Brain microvascular endothelial cell (primary cell): ENCODE data around the gene KCNK16.

Source experiments
- DNase-seq: peaks from one replicate; pipeline ENCODE4 v3.0.0-alpha.2; 2020
- H3K27ac ChIP-seq: fragments of 250-450 bp; sonication (Bioruptor Pico); 2 replicates; pipeline ENCODE4 v1.5.1; 2020; ENCODE audit warnings: mild to moderate bottlenecking, moderate library complexity
- H3K27me3 ChIP-seq: fragments of 250-450 bp; sonication (Bioruptor Pico); replicated peaks from 2 replicates; pipeline ENCODE4 v1.5.1; 2020; ENCODE audit warnings: mild to moderate bottlenecking
- H3K36me3 ChIP-seq: fragments of 250-450 bp; sonication (Bioruptor Pico); replicated peaks from 2 replicates; pipeline ENCODE4 v1.5.1; 2020; ENCODE audit warnings: mild to moderate bottlenecking
- H3K4me3 ChIP-seq: 2 replicates; pipeline ENCODE4 v1.5.1; 2011; ENCODE audit warnings: low read depth, mild to moderate bottlenecking, control low read depth, low read length, moderate library complexity
- CTCF ChIP-seq: IDR thresholded peaks from 2 replicates; pipeline ENCODE4 v1.5.1; 2011; ENCODE audit warnings: low read depth, mild to moderate bottlenecking, moderate library complexity, low read length, control low read depth, inconsistent platforms; ENCODE audit errors: missing control alignments
- in situ Hi-C: cut with HindIII; loops from 2 replicates; pipeline ENCODE4 v1.10.0; 2017; ENCODE audit warnings: low sequenced_read_pairs, low pct_ligation_motif_present

Gene KCNK16

GRCh38 chr6:39357998-39358686 is 35.6 kb upstream of the KCNK16 start:
- no peak for TF ChIP-seq CTCF
- H3K27ac ChIP-seq: no peak overlapping the region
- no peak overlapping the region for H3K4me3 ChIP-seq
- in situ Hi-C loops: no loop called here
- no peaks in the 10 kb centered on the region for H3K27me3 ChIP-seq
- no peaks in the 10 kb centered on the region for H3K36me3 ChIP-seq
- peak; percentile 62 for DNase-seq

GRCh38 chr6:39353698-39354315 is 31.3 kb upstream of the KCNK16 start:
- Histone ChIP-seq H3K4me3 (no peak overlapping the region), H3K27me3 (no peaks in the 10 kb centered on the region), H3K27ac (no peak overlapping the region), H3K36me3 (no peaks in the 10 kb centered on the region)
- TF ChIP-seq CTCF: no peak
- no peak for DNase-seq
- in situ Hi-C loops: no loop called here

GRCh38 chr6:39350723-39351505 is 28.4 kb upstream of the KCNK16 start:
- H3K27ac ChIP-seq: no peak overlapping the region
- no peaks in the 10 kb centered on the region for H3K27me3 ChIP-seq
- no peak overlapping the region for H3K4me3 ChIP-seq
- in situ Hi-C loops: no loop called here
- DNase-seq: no peak
- TF ChIP-seq CTCF: no peak
- H3K36me3 ChIP-seq: no peaks in the 10 kb centered on the region

- Histone ChIP-seq H3K27ac (no peak overlapping the region), H3K36me3 (no peaks in the 10 kb centered on the region), H3K4me3 (no peak overlapping the region), H3K27me3 (no peaks in the 10 kb centered on the region)
- no peak for TF ChIP-seq CTCF
- in situ Hi-C loops: no loop called here
- no peak for DNase-seq
Measured at GRCh38 chr6:39348740-39349139, 26.2 kb upstream of the KCNK16 start.

GRCh38 chr6:39347906-39348585 is 25.5 kb upstream of the KCNK16 start:
- in situ Hi-C loops: no loop called here
- DNase-seq: peak; percentile 74
- H3K4me3 ChIP-seq: no peak overlapping the region
- no peak overlapping the region for H3K27ac ChIP-seq
- H3K27me3 ChIP-seq: no peaks in the 10 kb centered on the region
- peak; percentile 92 for TF ChIP-seq CTCF
- H3K36me3 ChIP-seq: no peaks in the 10 kb centered on the region
